PC-9 (cell line): Measurements from ENCODE around the gene SLC9B1. TPM values are rescaled to one million over a fixed set of nuclear protein-coding genes. Genes with fewer than 3 reads are reported as not detected.

Experiments used
- BruUV-seq: library from RNA; stranded (reverse); fragments of 400-500 nt; replicated peaks from 2 replicates; lab custom pipeline; 2021; lab: Mats Ljungman, UMichigan
- CTCF ChIA-PET: fragments of 300-600 bp; sonication (Branson Sonifier 250); formaldehyde crosslinking; loops from one replicate; lab custom pipeline; 2022; ENCODE audit warnings: antibody characterized with exemption; lab: Charles Lee
- POLR2A ChIA-PET: fragments of 300-600 bp; sonication (Branson Sonifier 250); formaldehyde crosslinking; loops from one replicate; lab custom pipeline; 2022; ENCODE audit warnings: antibody characterized with exemption; ENCODE audit not compliant: unreplicated experiment; lab: Charles Lee
- DNase-seq, 2 experiments: peaks; one replicate each; pipeline versions ENCODE4 v3.0.0 to v3.0.0-alpha.2; 2015 to 2022; ENCODE audit warnings: mixed read lengths in 1 of 2
- H2AFZ ChIP-seq: fragments of 200-600 bp; sonication (generic); 2 replicates; pipeline ENCODE4 v1.8.1; 2017; ENCODE audit warnings: antibody characterized with exemption
- H3F3A ChIP-seq: fragments of 200-600 bp; sonication (generic); 2 replicates; pipeline ENCODE4 v1.8.1; 2017; ENCODE audit warnings: antibody characterized with exemption, mild to moderate bottlenecking, low read depth; ENCODE audit not compliant: insufficient read depth
- H3K27ac ChIP-seq: fragments of 200-600 bp; sonication (generic); 2 replicates; pipeline ENCODE4 v1.6.1; 2016; ENCODE audit warnings: mixed run types
- H3K27me3 ChIP-seq: fragments of 200-600 bp; sonication (generic); 2 replicates; pipeline ENCODE4 v1.6.1; 2016; ENCODE audit warnings: low read depth, mixed run types; ENCODE audit not compliant: insufficient read depth
- H3K36me3 ChIP-seq: fragments of 200-600 bp; sonication (generic); 2 replicates; pipeline ENCODE4 v1.6.1; 2016; ENCODE audit warnings: low read depth, mixed run types
- H3K4me1 ChIP-seq: fragments of 200-600 bp; sonication (generic); replicated peaks from 2 replicates; pipeline ENCODE4 v1.6.1; 2016; ENCODE audit warnings: mixed run types; ENCODE audit not compliant: insufficient read depth
- H3K4me2 ChIP-seq: fragments of 200-600 bp; sonication (generic); 2 replicates; pipeline ENCODE4 v1.6.1; 2017; ENCODE audit warnings: mixed run types
- H3K4me3 ChIP-seq: fragments of 200-600 bp; sonication (generic); 2 replicates; pipeline ENCODE4 v1.6.1; 2016; ENCODE audit warnings: mixed run types
- H3K79me2 ChIP-seq: fragments of 200-600 bp; sonication (generic); 2 replicates; pipeline ENCODE4 v1.6.1; 2017; ENCODE audit warnings: low read depth, mixed run types
- H3K9me2 ChIP-seq: fragments of 200-600 bp; sonication (generic); 2 replicates; pipeline ENCODE4 v1.8.1; 2017; ENCODE audit warnings: mild to moderate bottlenecking; ENCODE audit not compliant: insufficient read depth
- H3K9me3 ChIP-seq: fragments of 200-600 bp; sonication (generic); 2 replicates; pipeline ENCODE4 v1.8.1; 2016; ENCODE audit warnings: low read depth; ENCODE audit not compliant: insufficient read depth
- H4K20me1 ChIP-seq: fragments of 200-600 bp; sonication (generic); 2 replicates; pipeline ENCODE4 v1.8.1; 2017; ENCODE audit not compliant: insufficient read depth
- EZH2 ChIP-seq: fragments of 200-600 bp; sonication (generic); IDR thresholded peaks from 2 replicates; pipeline ENCODE4 v1.8.0; 2017; ENCODE audit warnings: antibody characterized with exemption, low read depth
- intact Hi-C: fragments of 100-400 bp; cut with micrococcal nuclease; formaldehyde crosslinking; loops from one replicate; pipeline ENCODE4 v1.10.0; 2022; ENCODE audit not compliant: unreplicated experiment
- total RNA-seq: library from RNA; stranded (reverse); gene quantifications from 2 replicates; pipeline ENCODE4 v1.2.3, GENCODE V29; 2021
- TF ChIP-seq, protein P1 (sequence below): fragments of 200-600 bp; sonication (generic); conservative IDR thresholded peaks from 2 replicates; pipeline ENCODE4 v1.6.1; 2017; ENCODE audit warnings: mixed run types, antibody characterized with exemption, mild to moderate bottlenecking, moderate library complexity

The SLC9B1 gene
- total RNA-seq, 1 experiment from 2014 or later: not detected

DNA sequence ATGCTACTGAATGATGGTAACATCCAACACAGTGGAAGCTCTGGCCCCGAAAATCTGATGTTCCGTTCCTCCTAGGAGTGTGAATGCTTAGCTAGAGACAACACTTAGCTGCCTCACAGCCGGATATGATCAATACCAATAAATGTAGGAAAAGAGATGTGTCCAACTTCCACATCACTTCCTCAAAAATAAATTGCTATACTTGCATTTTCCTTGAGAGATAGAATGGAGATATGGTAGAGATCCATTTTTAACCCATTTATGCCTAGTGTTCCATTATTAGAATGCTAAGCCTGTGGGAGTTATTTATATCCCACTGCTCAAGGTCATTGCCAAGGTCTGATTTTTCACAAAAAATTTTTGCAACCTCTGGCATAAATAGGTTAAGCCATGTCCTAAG is 5.5 kb upstream of the SLC9B1 start:
- H3K9me2 ChIP-seq: no peaks in the 10 kb centered on the region
- DNase-seq: no peak
- H3K4me3 ChIP-seq: no peak overlapping the region
- no peaks in the 10 kb centered on the region for H4K20me1 ChIP-seq
- no TSS peak for BruUV-seq
- no peaks in the 10 kb centered on the region for H3F3A ChIP-seq
- H3K27me3 ChIP-seq: no peaks in the 10 kb centered on the region
- no peak for TF ChIP-seq EZH2
- TF ChIP-seq, protein P1, sequence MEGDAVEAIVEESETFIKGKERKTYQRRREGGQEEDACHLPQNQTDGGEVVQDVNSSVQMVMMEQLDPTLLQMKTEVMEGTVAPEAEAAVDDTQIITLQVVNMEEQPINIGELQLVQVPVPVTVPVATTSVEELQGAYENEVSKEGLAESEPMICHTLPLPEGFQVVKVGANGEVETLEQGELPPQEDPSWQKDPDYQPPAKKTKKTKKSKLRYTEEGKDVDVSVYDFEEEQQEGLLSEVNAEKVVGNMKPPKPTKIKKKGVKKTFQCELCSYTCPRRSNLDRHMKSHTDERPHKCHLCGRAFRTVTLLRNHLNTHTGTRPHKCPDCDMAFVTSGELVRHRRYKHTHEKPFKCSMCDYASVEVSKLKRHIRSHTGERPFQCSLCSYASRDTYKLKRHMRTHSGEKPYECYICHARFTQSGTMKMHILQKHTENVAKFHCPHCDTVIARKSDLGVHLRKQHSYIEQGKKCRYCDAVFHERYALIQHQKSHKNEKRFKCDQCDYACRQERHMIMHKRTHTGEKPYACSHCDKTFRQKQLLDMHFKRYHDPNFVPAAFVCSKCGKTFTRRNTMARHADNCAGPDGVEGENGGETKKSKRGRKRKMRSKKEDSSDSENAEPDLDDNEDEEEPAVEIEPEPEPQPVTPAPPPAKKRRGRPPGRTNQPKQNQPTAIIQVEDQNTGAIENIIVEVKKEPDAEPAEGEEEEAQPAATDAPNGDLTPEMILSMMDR: no peak
- no peaks in the 10 kb centered on the region for H3K9me3 ChIP-seq
- CTCF ChIA-PET: no interaction called here
- H3K27ac ChIP-seq: no peak overlapping the region
- H3K36me3 ChIP-seq: no peaks in the 10 kb centered on the region
- no peaks in the 10 kb centered on the region for H3K4me1 ChIP-seq
- H3K79me2 ChIP-seq: no peaks in the 10 kb centered on the region
- H3K4me2 ChIP-seq: no peak overlapping the region
- POLR2A ChIA-PET: no interaction called here
- intact Hi-C loops: no loop called here
- H2AFZ ChIP-seq: no peak overlapping the region

DNA sequence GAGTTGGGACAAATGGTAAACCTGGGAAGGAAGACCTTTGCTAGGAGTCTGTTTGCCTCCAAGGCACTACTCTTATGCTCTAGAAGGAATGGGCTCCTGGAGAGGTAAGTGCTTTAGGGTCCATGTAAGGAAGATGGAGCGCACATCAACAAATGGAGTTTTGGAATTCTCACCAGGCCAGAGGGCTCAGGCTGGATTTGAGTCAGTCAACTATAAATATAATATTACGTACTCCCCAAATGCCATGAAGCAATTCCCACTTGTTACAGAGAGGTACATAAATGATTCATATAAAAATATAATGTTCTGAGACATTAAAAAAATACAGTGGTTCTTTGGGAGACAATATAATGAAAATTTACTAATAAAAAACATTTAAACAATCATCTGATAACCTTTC is 1.6 kb upstream of the SLC9B1 start:
- no peak overlapping the region for H2AFZ ChIP-seq
- peaks cover 10% of the 10 kb centered on the region for H3F3A ChIP-seq
- BruUV-seq: no TSS peak
- H3K4me1 ChIP-seq: peaks cover 10% of the 10 kb centered on the region; the same call in 1 of the 2 replicates
- H3K4me2 ChIP-seq: no peak overlapping the region
- H3K9me2 ChIP-seq: no peaks in the 10 kb centered on the region
- no peaks in the 10 kb centered on the region for H3K36me3 ChIP-seq
- H3K79me2 ChIP-seq: no peaks in the 10 kb centered on the region
- no peak overlapping the region for H3K4me3 ChIP-seq
- POLR2A ChIA-PET: no interaction called here
- no peak for TF ChIP-seq EZH2
- no peaks in the 10 kb centered on the region for H3K27me3 ChIP-seq
- H3K9me3 ChIP-seq: no peaks in the 10 kb centered on the region
- CTCF ChIA-PET: no interaction called here
- DNase-seq: no peak
- no peak overlapping the region for H3K27ac ChIP-seq
- intact Hi-C loops: no loop called here
- no peaks in the 10 kb centered on the region for H4K20me1 ChIP-seq

DNA sequence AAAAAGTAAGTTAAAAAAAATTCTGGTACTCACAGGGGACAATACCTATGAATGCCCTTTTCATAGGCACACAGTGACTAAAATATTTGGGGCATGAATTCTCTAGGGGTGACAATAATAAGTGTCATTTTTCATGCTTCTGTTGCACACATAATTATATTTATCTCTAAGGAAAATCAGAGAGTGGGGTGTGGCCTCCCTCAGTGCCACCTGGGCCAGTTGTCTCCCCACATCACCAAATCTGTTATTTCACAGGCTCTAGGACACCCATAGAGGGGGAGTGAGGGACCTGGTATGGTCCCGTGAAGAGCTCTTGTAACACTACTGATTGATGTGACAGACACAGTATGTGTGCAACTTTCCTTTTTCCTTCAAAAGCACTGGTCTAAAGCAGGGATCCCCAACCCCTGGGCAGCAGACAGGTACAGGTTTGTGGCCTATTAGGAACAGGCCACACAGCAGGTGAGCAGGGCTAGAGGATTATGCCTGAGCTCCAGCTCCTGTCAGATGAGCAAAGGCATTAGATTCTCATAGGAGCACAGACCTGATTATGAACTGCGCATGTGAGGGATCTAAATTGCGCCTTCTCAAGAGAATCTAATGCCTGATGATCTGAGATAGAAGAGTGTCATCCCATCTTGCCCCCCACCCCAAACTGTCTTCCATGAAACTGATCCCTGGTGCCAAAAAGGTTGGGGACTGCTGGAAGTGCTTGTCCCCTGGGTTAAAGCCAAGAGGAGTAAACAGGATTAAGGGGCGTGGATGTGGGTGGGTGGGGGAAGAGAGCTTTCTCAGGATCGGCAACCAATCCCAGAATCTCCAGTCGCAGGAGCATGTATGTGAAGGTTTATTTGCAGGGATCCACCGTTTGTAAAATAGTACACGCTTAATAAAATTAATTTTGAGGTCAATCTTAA is 856 bp downstream of the SLC9B1 start:
- H3K36me3 ChIP-seq: no peaks in the 10 kb centered on the region
- no peaks in the 10 kb centered on the region for H3K27me3 ChIP-seq
- intact Hi-C loops: loop anchor here (2.0 to 10.0 kb wide), 4 partner anchors 79 to 674 kb away; partner anchors contain the start of genes BDH2, NFKB1, SLC39A8 and UBE2D3
- H3K79me2 ChIP-seq: no peaks in the 10 kb centered on the region
- TF ChIP-seq EZH2: no peak
- TF ChIP-seq, protein P1: no peak
- POLR2A ChIA-PET: interaction anchor here (0.7 kb wide), 1 partner anchor 191 kb away, joined by 3 read pairs; the partner anchor contains the start of gene UBE2D3
- peak overlapping the region; percentile 86 for H3K27ac ChIP-seq
- H2AFZ ChIP-seq: peak overlapping the region; percentile 94
- H4K20me1 ChIP-seq: no peaks in the 10 kb centered on the region
- no peaks in the 10 kb centered on the region for H3K9me2 ChIP-seq
- peak overlapping the region; percentile 73 for H3K4me3 ChIP-seq
- H3K4me2 ChIP-seq: peak overlapping the region; percentile 97
- CTCF ChIA-PET: no interaction called here
- peaks cover 10% of the 10 kb centered on the region for H3F3A ChIP-seq
- TSS peak; percentile 90 for BruUV-seq
- H3K4me1 ChIP-seq: peaks cover 10% of the 10 kb centered on the region; the same call in 1 of the 2 replicates
- DNase-seq: no peak
- H3K9me3 ChIP-seq: no peaks in the 10 kb centered on the region
